Thoracic aorta (tissue), 2 donors: ENCODE results near the gene WARS2. TPM values are rescaled to one million over a fixed set of nuclear protein-coding genes. Genes with fewer than 3 reads are reported as not detected.

ENCODE experiments used
- ATAC-seq: fragments of 150-250 bp; one replicate; pipeline ENCODE4 v1.8.0; 2017; ENCODE audit warnings: low read depth; ENCODE audit not compliant: insufficient number of reproducible peaks, low FRiP score
- DNase-seq: peaks from one replicate; pipeline ENCODE4 v3.0.0-alpha.2; 2020; ENCODE audit warnings: low spot score
- H3K27ac ChIP-seq, 2 donors: fragments of 200-600 bp; sonication (generic); 1 replicate in 1 of 2; 2 replicates in 1 of 2; pipeline ENCODE4 v1.5.1; 2016; ENCODE audit warnings: mild to moderate bottlenecking in 2 of 2, moderate library complexity in 2 of 2
- H3K27me3 ChIP-seq: fragments of 200-600 bp; sonication (generic); replicated peaks from 2 replicates; pipeline ENCODE4 v1.6.0; 2016; ENCODE audit warnings: mild to moderate bottlenecking; ENCODE audit not compliant: insufficient read depth
- H3K36me3 ChIP-seq: fragments of 200-600 bp; sonication (generic); one replicate; pipeline ENCODE4 v1.5.1; 2016
- H3K4me1 ChIP-seq, 2 donors: fragments of 200-600 bp; sonication (generic); 1 replicate in 1 of 2; 2 replicates in 1 of 2; pipeline versions ENCODE4 v1.5.1 to v1.6.0; 2016; ENCODE audit warnings: low read depth in 2 of 2, mild to moderate bottlenecking in 1 of 2; ENCODE audit not compliant: control insufficient read depth in 1 of 2
- H3K4me3 ChIP-seq: fragments of 200-600 bp; sonication (generic); 2 replicates; pipeline ENCODE4 v1.5.1; 2016; ENCODE audit warnings: mild to moderate bottlenecking
- H3K9me3 ChIP-seq: fragments of 200-600 bp; sonication (generic); 2 replicates; pipeline ENCODE4 v1.5.1; 2016
- total RNA-seq, 2 donors: library from RNA; depleted of rRNA; stranded (reverse); fragments of >200 nt; gene quantifications; one replicate each; pipeline versions ENCODE4 v1.1.0 to v1.2.3, GENCODE V29; 2016
- TF ChIP-seq, protein P1 (sequence below): fragments of 200-600 bp; sonication (generic); IDR thresholded peaks from one replicate; pipeline ENCODE4 v1.5.1; 2019; ENCODE audit warnings: antibody characterized with exemption

WARS2 gene
- total RNA-seq, 2 donors from 2014 or later = 11.1 to 13.8 TPM

DNA sequence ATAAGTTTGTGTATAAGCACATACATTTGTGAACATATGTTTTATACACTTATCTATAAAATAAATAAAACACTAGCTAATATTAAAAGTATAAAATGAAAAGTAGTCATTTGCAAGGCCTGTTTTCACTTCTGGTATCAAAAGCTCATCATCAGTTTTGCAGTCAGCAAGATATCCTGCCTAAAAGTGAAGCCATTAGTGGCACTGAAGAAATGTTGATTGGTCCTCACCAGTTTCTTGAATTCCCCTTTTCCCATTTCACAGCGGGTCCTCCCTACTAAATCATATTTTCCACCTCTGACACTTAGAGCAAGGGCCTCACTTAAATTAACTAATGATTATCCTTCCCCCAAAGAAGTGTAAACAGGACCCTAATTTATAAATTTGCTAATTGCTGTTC, 159.0 kb downstream of the WARS2 start:
- Histone ChIP-seq H3K36me3 (no peaks in the 10 kb centered on the region), H3K4me1 (peaks cover 2 to 16% of the 10 kb centered on the region in 2 donors), H3K9me3 (no peaks in the 10 kb centered on the region), H3K27me3 (peaks cover 34% of the 10 kb centered on the region), H3K4me3 (no peak overlapping the region), H3K27ac (no peak overlapping the region)
- DNase-seq = no peak
- TF ChIP-seq, protein P1, sequence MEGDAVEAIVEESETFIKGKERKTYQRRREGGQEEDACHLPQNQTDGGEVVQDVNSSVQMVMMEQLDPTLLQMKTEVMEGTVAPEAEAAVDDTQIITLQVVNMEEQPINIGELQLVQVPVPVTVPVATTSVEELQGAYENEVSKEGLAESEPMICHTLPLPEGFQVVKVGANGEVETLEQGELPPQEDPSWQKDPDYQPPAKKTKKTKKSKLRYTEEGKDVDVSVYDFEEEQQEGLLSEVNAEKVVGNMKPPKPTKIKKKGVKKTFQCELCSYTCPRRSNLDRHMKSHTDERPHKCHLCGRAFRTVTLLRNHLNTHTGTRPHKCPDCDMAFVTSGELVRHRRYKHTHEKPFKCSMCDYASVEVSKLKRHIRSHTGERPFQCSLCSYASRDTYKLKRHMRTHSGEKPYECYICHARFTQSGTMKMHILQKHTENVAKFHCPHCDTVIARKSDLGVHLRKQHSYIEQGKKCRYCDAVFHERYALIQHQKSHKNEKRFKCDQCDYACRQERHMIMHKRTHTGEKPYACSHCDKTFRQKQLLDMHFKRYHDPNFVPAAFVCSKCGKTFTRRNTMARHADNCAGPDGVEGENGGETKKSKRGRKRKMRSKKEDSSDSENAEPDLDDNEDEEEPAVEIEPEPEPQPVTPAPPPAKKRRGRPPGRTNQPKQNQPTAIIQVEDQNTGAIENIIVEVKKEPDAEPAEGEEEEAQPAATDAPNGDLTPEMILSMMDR = no peak
- no peak for ATAC-seq

Other genes with a start within 250 kb of the WARS2 start
- gene TBX15, start 152.3 kb downstream of the WARS2 start, total RNA-seq = 1 to 10 TPM; 1.5 to 6.8 TPM
- not detected for gene HAO2, start 228.1 kb upstream of the WARS2 start, total RNA-seq